Iris pigment epithelial cell (primary cell): ENCODE measurements around the gene LRRC36.
"Not testable (repeated sequence)": the region's sequence is repeated elsewhere in the genome, so short reads cannot be mapped to it uniquely, and the experiment has no call there.

Experiments
- DNase-seq: peaks from one replicate; pipeline ENCODE4 v3.0.0-alpha.2; 2011; ENCODE audit warnings: low read depth

Gene LRRC36

DNA sequence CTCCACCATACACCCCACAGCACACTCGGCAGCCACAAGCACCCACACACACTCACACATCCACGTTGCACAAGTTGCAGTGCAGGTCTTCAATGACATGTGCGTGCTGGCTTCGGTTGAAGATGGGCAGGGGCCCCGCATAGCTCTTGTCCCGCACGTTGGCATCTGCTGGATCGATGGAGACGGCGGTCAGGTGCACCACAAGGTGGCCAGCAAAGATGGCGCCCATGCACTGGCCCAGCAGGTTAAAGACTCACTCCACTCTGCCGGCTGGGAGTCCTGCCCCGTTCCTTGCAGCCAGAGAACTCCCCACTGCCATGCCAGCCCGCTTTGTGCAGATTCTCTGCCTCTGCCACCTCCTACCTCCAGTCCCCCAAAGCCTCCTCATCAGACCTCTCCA lies 74.3 kb downstream of the LRRC36 start:
- no peak for DNase-seq

DNA sequence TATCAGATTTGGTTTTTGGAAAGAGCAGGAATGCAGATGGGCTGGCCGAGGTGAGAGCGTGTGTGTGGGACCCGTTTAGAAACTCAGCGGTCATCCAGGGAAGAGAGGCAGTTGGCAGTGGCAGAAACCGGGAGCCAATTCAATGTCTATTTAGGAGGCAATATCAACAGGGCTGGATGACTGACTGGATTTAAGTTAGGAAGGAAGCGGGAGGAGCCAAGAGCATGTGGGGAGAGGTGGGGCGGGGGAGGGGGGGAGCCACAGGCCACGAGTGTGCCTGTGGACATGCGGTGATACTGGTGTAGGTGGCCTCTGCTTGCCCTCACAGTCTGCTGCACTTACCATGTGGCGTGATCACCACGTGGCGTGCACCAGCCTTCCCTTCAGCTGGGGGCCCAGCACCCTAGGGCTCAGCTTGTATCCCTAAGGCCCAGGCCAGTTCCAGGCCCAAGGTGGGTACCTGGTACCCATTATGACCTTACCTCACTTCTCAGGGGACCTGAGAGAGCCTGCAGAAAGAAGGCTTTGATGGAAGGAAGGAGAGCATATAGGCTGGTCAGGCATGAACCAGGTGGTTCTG lies 77.5 kb downstream of the LRRC36 start:
- no peak for DNase-seq

GRCh38 chr16:67404740-67405226 lies 78.2 kb downstream of the LRRC36 start:
- DNase-seq = no peak

- DNase-seq = no peak
Measured at GRCh38 chr16:67405336-67405735, 78.7 kb downstream of the LRRC36 start.

- peak; percentile 88 for DNase-seq
Measured at GRCh38 chr16:67406111-67406971, 79.7 kb downstream of the LRRC36 start.

- DNase-seq = peak; percentile 44
Measured at GRCh38 chr16:67407176-67407787, 80.7 kb downstream of the LRRC36 start.

- DNase-seq = no peak
Measured at GRCh38 chr16:67407788-67408452, 81.3 kb downstream of the LRRC36 start.

DNA sequence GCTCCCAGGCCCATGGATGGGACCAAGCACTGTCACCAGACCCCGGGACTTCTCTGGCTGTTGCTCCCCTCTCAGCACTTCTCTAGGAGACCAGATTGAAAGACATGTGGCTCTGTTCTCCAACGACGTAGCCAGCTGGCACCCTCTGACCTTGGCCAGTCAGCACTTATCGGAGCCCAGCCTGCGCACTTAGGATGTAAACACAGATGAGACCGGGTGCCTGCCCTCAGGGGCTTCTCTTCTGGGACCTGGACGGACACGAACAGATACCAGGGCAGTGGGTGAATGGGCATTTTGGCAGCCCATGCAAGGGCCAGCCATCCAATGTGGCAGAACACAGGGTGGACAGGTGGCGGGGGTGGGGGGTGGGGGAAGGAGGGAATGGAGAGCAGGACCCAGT lies 83.0 kb downstream of the LRRC36 start:
- DNase-seq = no peak

GRCh38 chr16:67411339-67411738 lies 84.7 kb downstream of the LRRC36 start:
- DNase-seq = no peak

DNA sequence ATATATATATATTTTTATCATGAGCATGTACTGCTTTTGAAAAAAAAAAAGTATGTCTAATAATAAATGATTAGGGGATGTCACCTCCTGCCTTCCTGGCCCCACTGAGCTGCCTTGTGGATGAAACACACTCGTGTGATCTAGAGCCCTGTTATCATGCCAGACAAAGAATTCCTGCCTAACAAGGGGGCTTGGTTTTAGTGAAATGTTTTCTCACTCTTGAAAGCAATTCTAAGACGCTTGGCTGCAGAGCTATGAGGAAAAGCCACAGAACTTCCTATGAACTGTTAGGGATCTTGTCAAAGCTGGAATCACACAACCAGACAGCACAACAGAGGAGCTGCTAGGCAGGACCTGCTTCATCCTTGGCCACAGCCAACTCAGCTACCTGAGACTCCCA lies 85.7 kb downstream of the LRRC36 start:
- no peak for DNase-seq

GRCh38 chr16:67413978-67414911 lies 87.6 kb downstream of the LRRC36 start:
- no peak for DNase-seq

DNA sequence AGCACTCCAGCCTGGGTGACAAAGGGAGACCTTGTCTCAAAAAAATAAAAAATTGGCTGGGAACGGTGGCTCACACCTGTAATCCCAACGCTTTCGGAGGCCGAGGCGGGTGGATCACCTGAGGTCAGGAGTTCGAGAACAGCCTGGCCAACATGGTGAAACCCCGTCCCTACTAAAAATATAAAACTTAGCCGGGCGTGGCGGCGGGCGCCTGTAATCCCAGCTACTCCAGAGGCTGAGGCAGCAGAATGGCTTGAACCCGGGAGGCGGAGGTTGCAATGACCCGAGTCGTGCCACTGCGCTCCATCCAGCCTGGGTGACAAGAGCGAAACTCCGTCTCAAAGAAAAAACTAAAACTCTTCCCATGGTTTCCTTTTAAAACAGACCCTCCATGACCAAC lies 88.8 kb downstream of the LRRC36 start:
- not testable (repeated sequence) for DNase-seq

DNA sequence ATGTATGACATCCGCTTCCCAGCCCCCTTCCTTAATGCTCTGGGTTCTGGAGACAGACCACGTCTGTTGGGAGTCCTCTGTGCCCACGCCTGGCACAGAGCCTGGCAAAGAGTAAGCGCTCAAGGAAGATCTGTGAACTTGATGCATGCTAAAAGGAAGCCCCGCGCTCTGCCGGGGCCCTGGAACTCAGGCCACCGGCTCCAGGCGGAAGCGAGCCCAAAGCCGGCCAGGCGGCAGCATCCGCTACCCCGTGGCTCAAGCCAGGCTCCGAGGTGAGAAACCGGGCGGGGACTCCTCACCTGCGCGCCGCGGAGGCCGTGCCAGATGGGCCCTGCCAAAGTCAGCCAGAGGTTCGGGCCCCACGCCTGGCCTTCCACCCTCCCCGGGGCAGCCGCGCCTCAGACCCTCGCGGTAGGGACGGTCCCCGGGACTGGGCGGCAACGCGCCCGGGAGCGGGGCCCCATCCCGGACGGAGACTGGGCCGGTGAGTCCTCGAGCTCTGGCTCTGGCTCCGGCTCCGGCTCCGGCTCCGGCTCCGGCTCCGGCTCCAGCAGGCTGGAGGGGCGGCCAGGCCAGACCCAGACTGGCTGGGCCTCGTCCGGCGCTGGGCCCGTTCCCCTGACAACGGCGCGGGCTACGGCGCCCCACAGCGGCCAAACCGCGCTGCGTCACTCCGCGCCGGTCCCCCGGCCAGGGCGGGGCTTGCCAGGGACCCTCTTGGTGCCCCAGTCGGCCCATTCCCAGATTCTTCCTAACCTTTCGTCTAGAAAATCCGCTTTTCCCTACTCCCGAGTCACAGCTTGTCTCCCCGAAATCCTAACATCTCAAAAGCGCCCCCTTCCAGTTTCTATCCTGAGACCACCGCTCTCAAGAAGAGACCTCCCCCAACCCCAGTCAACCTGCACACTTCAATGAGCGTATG lies 89.5 kb downstream of the LRRC36 start, which contains the start of gene ZDHHC1:
Gene ZDHHC1, minus strand, starts transcription at position 606 of the 922 bp plus-strand sequence. CDS start 8,702 bp downstream, outside the sequence.
- peak; percentile 67 for DNase-seq

DNA sequence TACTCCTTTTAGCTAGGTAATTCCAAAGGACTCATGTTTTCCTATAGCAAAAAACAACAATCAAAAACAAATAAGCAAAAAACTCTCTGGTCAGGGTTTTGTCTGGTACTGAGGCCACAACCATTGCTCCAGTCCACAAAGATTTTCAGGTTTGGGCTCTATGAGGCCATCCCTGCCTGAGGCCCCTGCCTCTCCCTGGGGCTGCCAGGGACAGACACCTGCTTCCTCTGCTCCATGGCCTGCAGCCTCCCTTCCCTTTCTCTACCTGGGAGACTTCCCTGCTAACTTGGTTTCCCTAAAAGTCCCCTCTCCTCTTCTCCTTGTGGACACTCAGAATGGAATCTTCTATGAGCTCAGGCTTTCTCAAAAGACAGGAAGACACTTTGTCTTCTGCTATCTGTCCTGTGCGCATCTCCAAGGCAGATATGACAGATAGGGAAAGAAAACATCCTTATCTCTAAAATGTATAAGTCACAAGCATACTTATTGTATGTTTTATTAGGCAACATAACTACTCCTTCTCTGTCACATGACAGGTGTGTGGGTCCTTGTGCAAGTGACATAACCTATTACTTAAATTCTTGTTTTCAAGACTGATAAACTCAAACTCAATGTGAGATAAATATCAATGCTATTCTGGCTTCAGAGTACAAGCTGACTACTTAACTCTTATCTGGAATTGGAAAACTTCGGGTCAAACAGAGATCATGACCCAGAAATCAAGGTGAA lies 90.9 kb downstream of the LRRC36 start:
- DNase-seq = no peak

DNA sequence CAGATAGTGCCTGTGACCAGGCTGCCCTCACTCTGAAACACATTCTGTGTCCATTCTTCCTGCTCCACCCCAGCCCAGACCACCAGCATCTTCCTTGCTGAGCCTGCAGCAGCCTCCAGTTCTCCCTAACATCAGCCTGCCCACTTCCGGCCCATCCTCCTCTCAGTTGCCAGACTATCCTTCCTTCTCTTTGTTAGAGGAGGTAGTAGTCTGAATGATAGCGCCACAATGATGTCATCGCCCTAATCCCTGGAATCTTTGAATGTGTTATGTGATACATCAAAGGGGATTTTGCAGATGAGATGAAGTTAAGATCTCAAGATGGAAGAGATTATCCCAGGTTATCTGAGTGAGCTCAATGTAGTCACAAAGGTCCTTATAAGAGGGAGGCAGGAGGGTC lies 92.9 kb downstream of the LRRC36 start:
- peak; percentile 53 for DNase-seq

- DNase-seq = no peak
Measured at GRCh38 chr16:67419931-67420330, 93.3 kb downstream of the LRRC36 start.

DNA sequence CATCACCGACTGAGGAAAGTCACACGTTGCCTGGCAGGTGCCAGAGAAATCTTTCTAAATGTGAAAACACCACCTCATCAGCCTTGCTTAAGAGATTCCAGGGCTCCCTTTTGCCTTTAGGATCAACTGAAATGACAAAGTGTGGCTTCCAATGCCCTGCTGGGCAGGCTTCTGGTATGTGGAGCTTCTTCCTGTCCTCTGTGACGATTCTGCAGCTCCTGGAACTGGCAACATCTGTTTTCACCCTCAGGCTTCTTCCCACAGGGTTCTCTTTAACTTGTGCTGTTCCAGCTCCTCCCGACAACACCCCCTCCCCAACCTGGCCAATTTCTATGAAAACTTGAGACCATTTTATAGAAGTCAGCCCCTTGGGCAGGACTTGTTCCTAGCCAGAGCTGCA lies 94.4 kb downstream of the LRRC36 start:
- no peak for DNase-seq

DNA sequence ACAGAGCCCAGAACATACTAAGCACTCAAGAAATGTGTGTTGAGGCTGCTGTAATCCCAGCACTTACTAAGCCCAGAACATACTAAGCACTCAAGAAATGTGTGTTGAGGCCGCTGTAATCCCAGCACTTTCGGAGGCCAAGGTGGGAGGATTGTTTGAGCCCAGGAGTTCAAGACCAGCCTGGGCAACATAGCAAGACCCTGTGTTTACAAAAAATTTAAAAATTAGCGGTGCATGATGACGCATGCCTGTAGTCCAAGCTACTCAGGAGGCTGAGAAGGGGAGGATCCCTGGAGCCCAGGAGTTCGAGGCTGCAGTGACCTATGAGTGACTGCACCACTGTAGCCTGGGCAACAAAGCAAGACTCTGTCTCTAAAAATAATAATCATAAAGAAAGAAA lies 96.4 kb downstream of the LRRC36 start:
- DNase-seq = no peak

DNA sequence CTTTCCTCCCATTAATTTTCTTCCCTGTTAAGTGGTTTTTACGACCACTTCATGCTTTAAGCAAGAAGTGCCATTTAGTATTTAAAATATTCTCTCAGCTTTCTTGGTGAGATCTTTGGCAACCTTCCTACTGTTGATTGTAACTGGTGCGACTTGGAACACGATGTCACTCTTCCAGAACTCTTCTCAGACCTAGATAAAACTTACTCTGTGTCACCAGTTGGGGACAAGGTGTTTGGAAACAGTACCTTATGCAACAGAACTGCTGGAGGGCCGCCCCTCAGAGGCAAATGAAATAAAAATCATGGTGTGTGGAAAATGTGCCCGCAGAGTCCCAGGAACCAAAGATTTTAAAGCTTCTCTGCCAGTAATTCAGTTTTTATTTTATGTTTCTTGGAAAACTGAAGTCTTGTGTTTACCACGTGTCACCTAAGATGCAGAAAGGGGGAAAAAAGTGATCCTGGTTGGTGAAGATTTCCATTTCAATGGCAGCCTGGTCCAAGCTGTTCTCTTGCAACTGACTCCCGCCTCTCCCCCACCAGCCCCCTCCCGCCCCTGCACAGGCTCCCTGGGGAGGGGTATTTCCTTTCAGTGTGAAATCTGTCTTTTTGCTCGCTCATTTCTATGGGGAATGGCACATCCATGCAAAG lies 97.1 kb downstream of the LRRC36 start:
- DNase-seq = no peak
